GM19035 (cell line): ENCODE results near the gene STAG1.
"Not testable (repeated sequence)": the region's sequence is repeated elsewhere in the genome, so short reads cannot be mapped to it uniquely, and the experiment has no call there.

Experiments
- ATAC-seq: cut with Tn5 transposase; IDR thresholded peaks from one replicate; pipeline ENCODE4 v1.9.1; 2021; ENCODE audit not compliant: unreplicated experiment

Gene STAG1

GRCh38 chr3:136749091-136749490 lies 3.1 kb downstream of the STAG1 start:
- no peak for ATAC-seq

- ATAC-seq, result no peak
Observed at GRCh38 chr3:136745916-136746315, 6.3 kb downstream of the STAG1 start.

DNA sequence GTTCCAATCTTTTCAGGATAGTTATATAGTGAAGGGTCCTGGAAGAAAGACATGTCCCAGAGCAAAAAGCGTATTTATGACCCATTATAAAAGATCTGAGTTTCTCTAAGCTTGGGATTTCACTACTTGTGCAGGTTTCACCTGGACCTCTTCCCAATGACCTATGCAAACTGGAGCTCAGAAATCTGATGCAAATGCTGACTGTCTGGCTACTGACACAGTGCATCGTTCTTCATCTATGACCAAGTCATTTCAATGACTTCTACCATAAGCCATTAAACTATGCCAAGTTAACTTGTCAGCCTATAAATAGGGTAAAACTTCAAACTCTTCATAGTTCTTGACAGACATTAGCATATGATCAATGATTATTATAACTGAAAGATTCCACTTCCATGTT lies 11.1 kb downstream of the STAG1 start:
- ATAC-seq, result no peak

DNA sequence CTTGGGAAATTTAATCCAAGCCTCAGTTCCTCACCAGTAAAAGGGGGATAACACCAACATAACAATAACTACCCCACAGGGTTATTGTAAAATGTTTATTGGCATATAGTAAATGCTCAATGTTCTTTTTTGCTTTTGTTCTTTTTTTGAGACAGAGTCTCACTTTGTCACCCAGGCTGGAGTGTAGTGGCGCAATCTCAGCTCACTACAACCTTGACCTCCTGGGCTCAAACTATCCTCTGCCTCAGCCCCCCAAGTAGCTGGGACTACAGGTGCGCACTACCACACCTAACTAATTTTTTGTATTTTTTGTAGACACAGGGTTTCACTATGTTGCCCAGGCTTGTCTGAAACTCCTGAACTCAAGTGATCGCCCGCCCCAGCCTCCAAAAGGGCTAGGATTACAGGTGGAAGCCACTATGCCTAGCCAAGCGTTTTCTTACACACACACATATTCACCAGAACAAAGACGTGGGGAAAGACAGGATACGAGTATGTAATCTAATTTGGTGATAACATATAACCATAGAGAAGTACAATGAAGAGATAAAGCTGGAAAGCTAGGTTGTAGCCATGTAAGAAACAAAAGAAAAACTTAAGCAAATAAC lies 11.7 kb downstream of the STAG1 start:
- no peak for ATAC-seq

DNA sequence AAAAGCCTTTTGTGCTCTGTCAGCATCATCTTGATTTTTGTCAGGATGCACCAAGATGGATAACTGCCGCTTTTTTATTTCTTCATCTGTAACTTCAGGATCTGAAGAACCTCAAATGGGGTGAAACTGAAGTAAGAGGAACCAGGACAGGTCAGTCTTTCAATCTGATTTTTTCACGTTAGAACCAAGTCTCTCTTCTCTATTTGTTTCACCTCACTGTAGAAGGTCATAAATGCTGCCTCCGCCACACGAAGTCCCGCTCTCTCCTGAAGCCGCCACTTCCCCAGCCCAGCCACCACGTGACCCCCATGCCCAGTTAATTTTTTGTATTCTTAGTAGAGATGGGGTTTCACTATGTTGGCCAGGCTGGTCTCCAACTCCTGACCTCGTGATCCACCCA lies 15.2 kb downstream of the STAG1 start:
- not testable (repeated sequence) for ATAC-seq

DNA sequence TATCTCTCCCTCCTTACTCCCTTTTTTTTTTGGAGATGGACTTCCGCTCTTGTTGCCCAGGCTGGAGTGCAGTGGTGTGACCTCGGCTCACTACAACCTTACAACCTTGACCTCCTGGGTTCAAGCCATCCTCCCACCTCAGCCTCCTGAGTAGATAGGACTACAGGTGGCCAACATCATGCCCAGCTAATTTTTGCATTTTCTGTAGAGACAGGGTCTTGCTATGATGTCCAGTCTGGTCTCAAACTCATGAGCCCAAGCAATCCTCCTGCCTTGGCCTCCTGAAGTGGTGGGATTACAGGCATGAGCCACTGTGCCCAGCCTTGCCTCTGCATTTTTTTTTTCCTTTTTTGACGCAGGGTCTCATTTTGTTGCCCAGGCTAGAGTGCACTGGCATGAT lies 17.1 kb downstream of the STAG1 start:
- no peak for ATAC-seq

DNA sequence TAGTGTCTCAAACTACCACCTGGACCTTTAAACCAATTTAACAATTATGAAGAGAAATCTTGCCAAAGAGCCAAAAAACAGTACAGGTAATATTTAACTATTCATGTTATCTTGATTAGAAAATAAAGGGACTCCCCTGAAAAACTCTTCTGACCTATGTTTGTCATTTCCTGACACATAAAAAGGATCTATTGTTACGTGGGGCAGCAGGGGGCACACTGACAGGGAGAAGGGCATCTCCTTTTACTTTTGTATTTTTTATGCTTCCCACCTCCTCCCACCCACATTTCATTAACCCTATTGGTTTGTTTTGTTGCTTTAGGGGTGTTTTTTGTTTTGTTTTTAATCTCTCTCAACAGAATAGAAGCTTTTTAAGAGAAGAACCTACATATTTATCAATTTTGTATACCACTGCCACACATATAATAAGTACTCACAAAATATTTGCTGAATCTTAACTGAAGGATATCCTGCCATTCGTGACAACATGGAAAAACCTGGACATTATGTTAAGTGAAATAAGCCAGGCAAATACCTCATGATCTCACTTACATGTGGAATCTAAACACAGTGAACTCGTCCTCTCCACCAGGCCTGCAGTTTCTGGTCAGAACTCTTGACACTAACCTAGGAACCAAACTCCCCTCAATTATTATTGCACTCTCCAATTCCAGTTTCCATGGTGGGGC lies 17.7 kb downstream of the STAG1 start:
- no peak for ATAC-seq

GRCh38 chr3:136733317-136733833 lies 18.8 kb downstream of the STAG1 start:
- ATAC-seq, result no peak

GRCh38 chr3:136731274-136731884 lies 20.8 kb downstream of the STAG1 start:
- no peak for ATAC-seq

GRCh38 chr3:136730595-136731273 lies 21.4 kb downstream of the STAG1 start:
- ATAC-seq, result peak; percentile 40

GRCh38 chr3:136728918-136729317 lies 23.3 kb downstream of the STAG1 start:
- no peak for ATAC-seq

GRCh38 chr3:136728473-136728872 lies 23.7 kb downstream of the STAG1 start:
- ATAC-seq, result no peak

DNA sequence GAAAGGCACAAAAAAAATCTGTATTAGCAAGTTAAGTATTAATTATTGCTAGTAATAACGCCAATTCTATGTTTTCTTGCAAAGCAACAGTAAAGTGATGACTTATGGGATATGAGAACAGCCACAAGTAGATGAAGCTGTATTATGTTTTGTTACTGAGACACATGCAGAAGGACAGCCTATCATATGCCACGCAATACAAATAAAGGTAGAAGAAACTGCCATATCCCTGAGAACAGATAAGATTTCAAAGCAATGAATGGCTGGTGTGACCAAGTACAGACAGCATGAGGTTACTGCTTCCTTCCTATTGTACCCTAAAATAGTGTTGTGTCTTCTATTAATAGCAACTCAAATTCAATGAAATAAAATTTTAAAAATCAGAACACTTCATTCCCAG lies 26.7 kb downstream of the STAG1 start:
- ATAC-seq, result no peak

GRCh38 chr3:136722916-136723315 lies 29.3 kb downstream of the STAG1 start:
- not testable (repeated sequence) for ATAC-seq

DNA sequence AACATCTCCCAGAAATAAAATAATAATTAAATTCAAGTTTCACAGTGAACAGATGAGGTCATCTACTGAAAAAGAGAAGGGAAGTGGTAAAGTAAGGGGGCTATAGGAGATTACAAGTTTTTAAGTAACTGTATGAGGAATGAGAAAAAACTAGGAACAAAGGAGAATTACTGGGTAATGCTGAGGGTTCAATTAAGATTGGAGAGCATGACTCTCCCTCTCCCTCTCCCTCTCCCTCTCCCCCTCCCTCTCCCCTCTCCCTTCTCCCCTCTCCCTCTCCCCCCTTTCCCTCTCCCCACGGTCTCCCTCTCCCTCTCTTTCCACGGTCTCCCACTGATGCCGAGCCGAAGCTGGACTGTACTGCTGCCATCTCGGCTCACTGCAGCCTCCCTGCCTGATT lies 29.8 kb downstream of the STAG1 start:
- ATAC-seq, result not testable (repeated sequence)

GRCh38 chr3:136720091-136720490 lies 32.1 kb downstream of the STAG1 start:
- ATAC-seq, result no peak

DNA sequence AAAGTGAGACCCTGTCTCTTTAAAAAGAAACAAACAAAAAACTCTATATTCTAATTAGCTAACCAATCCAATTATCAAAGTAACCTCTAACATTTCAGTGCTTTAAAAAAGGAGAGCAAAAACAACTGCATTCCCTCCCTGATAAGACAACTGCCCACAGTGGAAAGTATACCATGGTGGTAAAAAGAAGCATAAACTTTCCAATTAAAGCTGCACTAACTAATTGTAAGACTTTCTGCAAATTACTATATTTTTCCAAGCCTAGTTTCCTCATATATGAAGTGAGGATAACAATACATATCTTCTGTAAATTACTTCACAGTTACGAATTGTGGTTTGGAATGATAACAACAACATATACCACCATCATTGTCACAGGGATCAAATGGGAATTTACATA lies 35.5 kb downstream of the STAG1 start:
- ATAC-seq, result no peak

DNA sequence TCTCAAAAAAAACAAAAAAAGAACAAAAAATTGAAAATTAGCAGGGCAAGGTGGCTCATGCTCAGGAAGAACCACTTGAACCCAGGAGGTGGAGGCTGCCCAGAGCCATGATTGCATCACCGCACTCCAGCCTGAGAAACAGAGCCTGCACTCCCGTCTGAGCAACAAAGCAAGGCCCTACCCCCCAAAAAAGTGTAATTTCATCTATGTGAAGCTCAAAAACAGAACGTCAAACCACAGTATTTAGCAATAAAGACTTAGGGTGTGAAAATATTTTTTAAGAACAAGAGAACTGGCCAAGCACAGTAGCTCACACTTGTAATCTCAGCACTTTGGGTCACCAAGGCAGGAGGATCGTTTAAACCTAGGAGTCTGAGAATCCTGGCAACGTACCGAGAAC lies 38.2 kb downstream of the STAG1 start:
- ATAC-seq, result no peak

- ATAC-seq, result no peak
Observed at GRCh38 chr3:136712941-136713340, 39.2 kb downstream of the STAG1 start.

DNA sequence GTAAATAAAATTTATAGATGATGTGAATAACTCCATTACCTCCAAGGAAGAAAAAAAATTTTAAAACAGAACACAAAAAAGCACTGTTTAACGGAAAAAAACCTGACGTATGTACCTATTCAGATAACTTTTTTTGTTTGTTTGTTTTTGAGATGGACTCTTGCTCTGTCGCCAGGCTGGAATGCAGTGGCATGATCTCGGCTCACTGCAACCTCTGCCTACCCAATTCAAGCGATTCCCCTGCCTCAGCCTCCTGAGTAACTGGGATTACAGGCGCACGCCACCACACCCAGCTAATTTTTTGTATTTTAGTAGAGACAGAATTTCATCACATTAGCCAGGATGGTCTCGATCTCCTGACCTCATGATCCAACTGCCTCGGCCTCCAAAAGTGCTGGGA lies 40.3 kb downstream of the STAG1 start:
- ATAC-seq, result not testable (repeated sequence)

DNA sequence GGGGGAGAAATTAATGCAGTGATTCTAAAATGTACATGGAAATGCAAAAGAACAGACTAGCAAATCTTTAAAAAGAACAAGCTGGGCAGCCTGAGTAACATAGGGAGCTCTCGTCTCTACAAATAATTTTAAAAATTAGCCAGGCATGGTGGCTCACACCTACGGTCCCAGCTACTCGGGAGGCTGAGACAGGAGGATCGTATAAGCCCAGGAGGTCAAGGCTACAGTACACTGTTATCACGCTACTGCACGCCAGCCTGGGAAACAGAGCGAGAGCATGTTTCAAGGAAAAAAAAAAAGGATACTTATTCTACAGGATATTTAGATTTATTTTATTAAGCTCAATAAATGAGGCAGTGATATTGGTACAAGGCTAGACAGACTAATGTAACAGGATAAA lies 40.9 kb downstream of the STAG1 start:
- no peak for ATAC-seq

DNA sequence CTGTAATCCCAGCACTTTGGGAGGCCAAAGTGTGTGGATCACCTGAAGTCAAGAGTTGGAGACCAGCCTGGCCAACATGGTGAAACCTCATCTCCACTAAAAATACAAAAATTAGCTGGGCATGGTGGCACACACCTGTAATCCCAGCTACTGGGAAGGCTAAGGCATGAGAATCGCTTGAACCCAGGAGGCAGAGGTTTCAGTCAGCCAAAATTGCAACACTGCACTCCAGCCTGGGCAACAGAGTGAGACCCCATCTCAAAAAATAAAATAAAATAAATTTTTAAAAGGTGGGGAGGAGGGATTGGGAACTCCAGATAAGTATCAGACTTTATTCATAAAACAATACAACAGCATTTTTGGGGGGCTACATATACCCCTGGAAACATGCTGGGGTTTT lies 42.4 kb downstream of the STAG1 start:
- ATAC-seq, result not testable (repeated sequence)
